CD4-positive, alpha-beta T cell treated with Interleukin-15 for 4 hours (primary cell): Measurements from ENCODE around the gene ALG2.

Experiments
- DNase-seq: peaks from one replicate; pipeline ENCODE4 v3.0.0-alpha.2; 2020; ENCODE audit warnings: low spot score

ALG2 gene

GRCh38 chr9:99171225-99172123, 50.3 kb downstream of the ALG2 start:
- DNase-seq = no peak

GRCh38 chr9:99169982-99170761, 51.6 kb downstream of the ALG2 start:
- no peak for DNase-seq

GRCh38 chr9:99169086-99169485, 52.7 kb downstream of the ALG2 start:
- DNase-seq = no peak

GRCh38 chr9:99167694-99168093, 54.0 kb downstream of the ALG2 start:
- DNase-seq = no peak

- no peak for DNase-seq
Observed at GRCh38 chr9:99167119-99167518, 54.6 kb downstream of the ALG2 start.
